K562 (cell line): Measurements from ENCODE around the gene LY6G5B. TPM values are rescaled to one million over a fixed set of nuclear protein-coding genes. Genes with fewer than 3 reads are reported as not detected.
A peak's percentile ranks its signal among the peaks of the same experiment; 100 is the strongest.

ENCODE experiments used
- CBFB ChIP-seq: sonication (generic); formaldehyde crosslinking; IDR thresholded peaks from 2 replicates; pipeline ENCODE4 v1.4.0; 2020; ENCODE audit warnings: mild to moderate bottlenecking, missing genetic modification reagents
- GTF2B ChIP-seq: IDR thresholded peaks from 2 replicates; pipeline ENCODE4 v1.6.1; 2011; ENCODE audit not compliant: insufficient read length; ENCODE audit errors: extremely low read depth
- HDAC8 ChIP-seq: fragments of 450-650 bp; IDR thresholded peaks from 2 replicates; pipeline ENCODE4 v1.6.1; 2016; ENCODE audit warnings: mild to moderate bottlenecking, missing genetic modification characterization, moderate library complexity, missing compliant biosample characterization
- MED1 ChIP-seq: sonication (generic); formaldehyde crosslinking; IDR thresholded peaks from 2 replicates; pipeline ENCODE4 v1.8.1; 2023; ENCODE audit warnings: missing genetic modification reagents, borderline replicate concordance
- MYBL2 ChIP-seq, 2 experiments: fragments of 450-650 bp in 1 of 2; sonication (generic) in 1 of 2; formaldehyde crosslinking in 1 of 2; IDR thresholded peaks; 2 replicates each; pipeline versions ENCODE4 v1.6.1 to v1.8.1; 2017 to 2022; ENCODE audit warnings: borderline replicate concordance in 1 of 2, inconsistent platforms in 1 of 2, low read depth in 1 of 2, mild to moderate bottlenecking in 1 of 2, missing genetic modification reagents in 1 of 2, moderate library complexity in 1 of 2
- NFE2 ChIP-seq: IDR thresholded peaks from 2 replicates; pipeline ENCODE4 v1.6.1; 2014; ENCODE audit warnings: antibody characterized with exemption, low read depth
- PHF8 ChIP-seq: fragments of 200-600 bp; sonication (generic); IDR thresholded peaks from 2 replicates; pipeline ENCODE4 v1.6.1; 2012; ENCODE audit warnings: mixed run types, mild to moderate bottlenecking, inconsistent platforms, low read length, moderate library complexity, borderline replicate concordance
- TBP ChIP-seq: optimal IDR thresholded peaks from 2 replicates; pipeline ENCODE3; 2011; ENCODE audit warnings: low read depth, low read length, improper control_type of control experiment
- ZEB2 ChIP-seq: fragments of 450-650 bp; IDR thresholded peaks from 2 replicates; pipeline ENCODE4 v1.6.1; 2016
- polyA plus RNA-seq, 8 experiments: library from polyadenylated mRNA; depleted of rRNA in 4 of 8; stranded (reverse) in 5 of 8; unstranded in 3 of 8; fragments of >200 nt; fragmentation: Nextera tagmentation in 2 of 8; fragmentation: Illumina TruSeq in 1 of 8; extraction: Ambion mirVana in 2 of 8; extraction: Trizol in 1 of 8; gene quantifications; 2 replicates each; pipeline versions ENCODE4 v1.2.1 to v1.2.3, GENCODE V29; 2011 to 2014; ENCODE audit warnings: inconsistent platforms in 1 of 8, missing spikeins in 1 of 8
- total RNA-seq, 7 experiments: library from RNA; depleted of rRNA in 6 of 7; stranded (reverse); fragments of >200 nt in 6 of 7; fragmentation: Illumina TruSeq in 2 of 7; extraction: Trizol in 2 of 7; gene quantifications; 2 replicates each; pipeline versions ENCODE4 v1.2.1 to v1.2.3, GENCODE V29; 2011 to 2021; ENCODE audit warnings: low replicate concordance in 1 of 7
- TF ChIP-seq, protein P1 (sequence below): sonication (generic); formaldehyde crosslinking; IDR thresholded peaks from 2 replicates; pipeline ENCODE4 v1.8.1; 2022; ENCODE audit warnings: missing genetic modification reagents
- TF ChIP-seq, protein P2 (sequence below): sonication (generic); formaldehyde crosslinking; IDR thresholded peaks from 2 replicates; pipeline ENCODE4 v1.8.0; 2023; ENCODE audit warnings: missing genetic modification reagents, mild to moderate bottlenecking, borderline replicate concordance
- TF ChIP-seq, protein P3 (sequence below): fragments of 450-650 bp; conservative IDR thresholded peaks from 2 replicates; pipeline ENCODE4 v1.6.1; 2016; ENCODE audit warnings: missing genetic modification characterization, low read depth, mild to moderate bottlenecking, control low read depth, missing compliant biosample characterization
- TF ChIP-seq, protein P4 (sequence below): sonication (generic); formaldehyde crosslinking; IDR thresholded peaks from 2 replicates; pipeline ENCODE4 v1.8.0; 2022; ENCODE audit warnings: mild to moderate bottlenecking, missing genetic modification reagents, borderline replicate concordance

Gene LY6G5B
- total and polyA plus RNA-seq, 9 of the 15 experiments (the other 6 are each of a cell fraction or from before 2014, with no cell fraction given): 6.0 to 27.0 (median 7.5) TPM

- TF ChIP-seq, protein P1, sequence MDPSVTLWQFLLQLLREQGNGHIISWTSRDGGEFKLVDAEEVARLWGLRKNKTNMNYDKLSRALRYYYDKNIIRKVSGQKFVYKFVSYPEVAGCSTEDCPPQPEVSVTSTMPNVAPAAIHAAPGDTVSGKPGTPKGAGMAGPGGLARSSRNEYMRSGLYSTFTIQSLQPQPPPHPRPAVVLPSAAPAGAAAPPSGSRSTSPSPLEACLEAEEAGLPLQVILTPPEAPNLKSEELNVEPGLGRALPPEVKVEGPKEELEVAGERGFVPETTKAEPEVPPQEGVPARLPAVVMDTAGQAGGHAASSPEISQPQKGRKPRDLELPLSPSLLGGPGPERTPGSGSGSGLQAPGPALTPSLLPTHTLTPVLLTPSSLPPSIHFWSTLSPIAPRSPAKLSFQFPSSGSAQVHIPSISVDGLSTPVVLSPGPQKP (CRISPR knock-in tag): no peak
- peak; percentile 99 for TF ChIP-seq ZEB2
- TF ChIP-seq GTF2B: no peak
- peak; percentile 90; the same call in 1 of the 2 replicates for TF ChIP-seq MED1 (CRISPR knock-in tag)
- TF ChIP-seq PHF8: peak; percentile 55; the same call in 1 of the 2 replicates
- TF ChIP-seq, protein P2, sequence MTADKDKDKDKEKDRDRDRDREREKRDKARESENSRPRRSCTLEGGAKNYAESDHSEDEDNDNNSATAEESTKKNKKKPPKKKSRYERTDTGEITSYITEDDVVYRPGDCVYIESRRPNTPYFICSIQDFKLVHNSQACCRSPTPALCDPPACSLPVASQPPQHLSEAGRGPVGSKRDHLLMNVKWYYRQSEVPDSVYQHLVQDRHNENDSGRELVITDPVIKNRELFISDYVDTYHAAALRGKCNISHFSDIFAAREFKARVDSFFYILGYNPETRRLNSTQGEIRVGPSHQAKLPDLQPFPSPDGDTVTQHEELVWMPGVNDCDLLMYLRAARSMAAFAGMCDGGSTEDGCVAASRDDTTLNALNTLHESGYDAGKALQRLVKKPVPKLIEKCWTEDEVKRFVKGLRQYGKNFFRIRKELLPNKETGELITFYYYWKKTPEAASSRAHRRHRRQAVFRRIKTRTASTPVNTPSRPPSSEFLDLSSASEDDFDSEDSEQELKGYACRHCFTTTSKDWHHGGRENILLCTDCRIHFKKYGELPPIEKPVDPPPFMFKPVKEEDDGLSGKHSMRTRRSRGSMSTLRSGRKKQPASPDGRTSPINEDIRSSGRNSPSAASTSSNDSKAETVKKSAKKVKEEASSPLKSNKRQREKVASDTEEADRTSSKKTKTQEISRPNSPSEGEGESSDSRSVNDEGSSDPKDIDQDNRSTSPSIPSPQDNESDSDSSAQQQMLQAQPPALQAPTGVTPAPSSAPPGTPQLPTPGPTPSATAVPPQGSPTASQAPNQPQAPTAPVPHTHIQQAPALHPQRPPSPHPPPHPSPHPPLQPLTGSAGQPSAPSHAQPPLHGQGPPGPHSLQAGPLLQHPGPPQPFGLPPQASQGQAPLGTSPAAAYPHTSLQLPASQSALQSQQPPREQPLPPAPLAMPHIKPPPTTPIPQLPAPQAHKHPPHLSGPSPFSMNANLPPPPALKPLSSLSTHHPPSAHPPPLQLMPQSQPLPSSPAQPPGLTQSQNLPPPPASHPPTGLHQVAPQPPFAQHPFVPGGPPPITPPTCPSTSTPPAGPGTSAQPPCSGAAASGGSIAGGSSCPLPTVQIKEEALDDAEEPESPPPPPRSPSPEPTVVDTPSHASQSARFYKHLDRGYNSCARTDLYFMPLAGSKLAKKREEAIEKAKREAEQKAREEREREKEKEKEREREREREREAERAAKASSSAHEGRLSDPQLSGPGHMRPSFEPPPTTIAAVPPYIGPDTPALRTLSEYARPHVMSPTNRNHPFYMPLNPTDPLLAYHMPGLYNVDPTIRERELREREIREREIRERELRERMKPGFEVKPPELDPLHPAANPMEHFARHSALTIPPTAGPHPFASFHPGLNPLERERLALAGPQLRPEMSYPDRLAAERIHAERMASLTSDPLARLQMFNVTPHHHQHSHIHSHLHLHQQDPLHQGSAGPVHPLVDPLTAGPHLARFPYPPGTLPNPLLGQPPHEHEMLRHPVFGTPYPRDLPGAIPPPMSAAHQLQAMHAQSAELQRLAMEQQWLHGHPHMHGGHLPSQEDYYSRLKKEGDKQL (CRISPR knock-in tag): no peak
- TF ChIP-seq, protein P3, sequence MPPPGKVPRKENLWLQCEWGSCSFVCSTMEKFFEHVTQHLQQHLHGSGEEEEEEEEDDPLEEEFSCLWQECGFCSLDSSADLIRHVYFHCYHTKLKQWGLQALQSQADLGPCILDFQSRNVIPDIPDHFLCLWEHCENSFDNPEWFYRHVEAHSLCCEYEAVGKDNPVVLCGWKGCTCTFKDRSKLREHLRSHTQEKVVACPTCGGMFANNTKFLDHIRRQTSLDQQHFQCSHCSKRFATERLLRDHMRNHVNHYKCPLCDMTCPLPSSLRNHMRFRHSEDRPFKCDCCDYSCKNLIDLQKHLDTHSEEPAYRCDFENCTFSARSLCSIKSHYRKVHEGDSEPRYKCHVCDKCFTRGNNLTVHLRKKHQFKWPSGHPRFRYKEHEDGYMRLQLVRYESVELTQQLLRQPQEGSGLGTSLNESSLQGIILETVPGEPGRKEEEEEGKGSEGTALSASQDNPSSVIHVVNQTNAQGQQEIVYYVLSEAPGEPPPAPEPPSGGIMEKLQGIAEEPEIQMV (tag): no peak
- no peak for TF ChIP-seq MYBL2 (IDR thresholded peaks at IDR 0.05; ENCODE audit: low read depth)
- TF ChIP-seq MYBL2 (CRISPR knock-in tag; IDR thresholded peaks at IDR 0.05; ENCODE audit: borderline replicate concordance): no peak
- TF ChIP-seq, protein P4, sequence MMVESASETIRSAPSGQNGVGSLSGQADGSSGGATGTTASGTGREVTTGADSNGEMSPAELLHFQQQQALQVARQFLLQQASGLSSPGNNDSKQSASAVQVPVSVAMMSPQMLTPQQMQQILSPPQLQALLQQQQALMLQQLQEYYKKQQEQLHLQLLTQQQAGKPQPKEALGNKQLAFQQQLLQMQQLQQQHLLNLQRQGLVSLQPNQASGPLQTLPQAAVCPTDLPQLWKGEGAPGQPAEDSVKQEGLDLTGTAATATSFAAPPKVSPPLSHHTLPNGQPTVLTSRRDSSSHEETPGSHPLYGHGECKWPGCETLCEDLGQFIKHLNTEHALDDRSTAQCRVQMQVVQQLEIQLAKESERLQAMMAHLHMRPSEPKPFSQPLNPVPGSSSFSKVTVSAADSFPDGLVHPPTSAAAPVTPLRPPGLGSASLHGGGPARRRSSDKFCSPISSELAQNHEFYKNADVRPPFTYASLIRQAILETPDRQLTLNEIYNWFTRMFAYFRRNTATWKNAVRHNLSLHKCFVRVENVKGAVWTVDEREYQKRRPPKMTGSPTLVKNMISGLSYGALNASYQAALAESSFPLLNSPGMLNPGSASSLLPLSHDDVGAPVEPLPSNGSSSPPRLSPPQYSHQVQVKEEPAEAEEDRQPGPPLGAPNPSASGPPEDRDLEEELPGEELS: peak; percentile 86; the same call in 1 of the 2 replicates
- peak; percentile 97 for TF ChIP-seq NFE2
- TF ChIP-seq CBFB (CRISPR knock-in tag): no peak
- TF ChIP-seq HDAC8 (tag): 0 out of 2 replicates have a peak, but pooled peaks have one; percentile 41
- peak; percentile 10 for TF ChIP-seq TBP
Measured at GRCh38 chr6:31690231-31691077, 20.7 kb downstream of the LY6G5B start (continued).
